Activated CD8-positive, alpha-beta memory T cell treated with anti-CD3 and anti-CD28 coated beads, Interleukin-2, amount 50 U/mL, for 4 hours (primary cell): ENCODE measurements around the gene MAPK1.
"Not testable (repeated sequence)": the region's sequence is repeated elsewhere in the genome, so short reads cannot be mapped to it uniquely, and the experiment has no call there.

Experiments used
- DNase-seq: peaks from one replicate; pipeline ENCODE4 v3.0.0-alpha.2; 2020

Gene MAPK1

GRCh38 chr22:21744917-21745316 lies 122.5 kb downstream of the MAPK1 start:
- DNase-seq = not testable (repeated sequence)

GRCh38 chr22:21741790-21742189 lies 125.7 kb downstream of the MAPK1 start:
- DNase-seq = no peak

- no peak for DNase-seq
These were observed 126.4 kb downstream of the MAPK1 start for GRCh38 chr22:21741059-21741458.

- DNase-seq = no peak
These were observed 127.5 kb downstream of the MAPK1 start for GRCh38 chr22:21739828-21740377.

- DNase-seq = no peak
These were observed 128.5 kb downstream of the MAPK1 start for GRCh38 chr22:21738966-21739365.

GRCh38 chr22:21738081-21738480 lies 129.4 kb downstream of the MAPK1 start:
- DNase-seq = no peak

GRCh38 chr22:21736948-21737347 lies 130.5 kb downstream of the MAPK1 start:
- DNase-seq = no peak

GRCh38 chr22:21736084-21736642 lies 131.3 kb downstream of the MAPK1 start:
- DNase-seq = no peak

GRCh38 chr22:21735200-21736083 lies 132.0 kb downstream of the MAPK1 start, which contains the start of gene YPEL1:
TSS of gene YPEL1 (minus strand) at chr22:21735794. CDS start at chr22:21710744, 25,050 bp downstream.
- DNase-seq = peak; percentile 95

GRCh38 chr22:21734540-21735199 lies 132.8 kb downstream of the MAPK1 start:
- no peak for DNase-seq

- no peak for DNase-seq
These were observed 135.9 kb downstream of the MAPK1 start for GRCh38 chr22:21731503-21731902.

- no peak for DNase-seq
These were observed 136.7 kb downstream of the MAPK1 start for GRCh38 chr22:21730535-21731308.

- DNase-seq = not testable (repeated sequence)
These were observed 138.3 kb downstream of the MAPK1 start for GRCh38 chr22:21729184-21729583.

GRCh38 chr22:21728270-21728669 lies 139.2 kb downstream of the MAPK1 start:
- DNase-seq = no peak

- DNase-seq = no peak
These were observed 139.7 kb downstream of the MAPK1 start for GRCh38 chr22:21727768-21728167.

- DNase-seq = no peak
These were observed 140.3 kb downstream of the MAPK1 start for GRCh38 chr22:21727159-21727558.

- peak; percentile 28 for DNase-seq
These were observed 140.8 kb downstream of the MAPK1 start for GRCh38 chr22:21726650-21727049.

GRCh38 chr22:21725956-21726649 lies 141.3 kb downstream of the MAPK1 start:
- DNase-seq = no peak

GRCh38 chr22:21724496-21724895 lies 142.9 kb downstream of the MAPK1 start:
- not testable (repeated sequence) for DNase-seq

GRCh38 chr22:21721195-21721852 lies 146.1 kb downstream of the MAPK1 start:
- not testable (repeated sequence) for DNase-seq

- DNase-seq = not testable (repeated sequence)
These were observed 147.1 kb downstream of the MAPK1 start for GRCh38 chr22:21720191-21720859.
